NCI-H2196 treated with DMSO at 0.1 percent for 48 hours (cell line): ENCODE data around the gene HAUS6.
"Not testable (repeated sequence)": the region's sequence is repeated elsewhere in the genome, so short reads cannot be mapped to it uniquely, and the experiment has no call there.

ENCODE experiments used
- DNase-seq: peaks from one replicate; lab custom pipeline; 2025; ENCODE audit not compliant: unreplicated experiment; lab: John Stamatoyannopoulos, UW

Gene HAUS6

DNA sequence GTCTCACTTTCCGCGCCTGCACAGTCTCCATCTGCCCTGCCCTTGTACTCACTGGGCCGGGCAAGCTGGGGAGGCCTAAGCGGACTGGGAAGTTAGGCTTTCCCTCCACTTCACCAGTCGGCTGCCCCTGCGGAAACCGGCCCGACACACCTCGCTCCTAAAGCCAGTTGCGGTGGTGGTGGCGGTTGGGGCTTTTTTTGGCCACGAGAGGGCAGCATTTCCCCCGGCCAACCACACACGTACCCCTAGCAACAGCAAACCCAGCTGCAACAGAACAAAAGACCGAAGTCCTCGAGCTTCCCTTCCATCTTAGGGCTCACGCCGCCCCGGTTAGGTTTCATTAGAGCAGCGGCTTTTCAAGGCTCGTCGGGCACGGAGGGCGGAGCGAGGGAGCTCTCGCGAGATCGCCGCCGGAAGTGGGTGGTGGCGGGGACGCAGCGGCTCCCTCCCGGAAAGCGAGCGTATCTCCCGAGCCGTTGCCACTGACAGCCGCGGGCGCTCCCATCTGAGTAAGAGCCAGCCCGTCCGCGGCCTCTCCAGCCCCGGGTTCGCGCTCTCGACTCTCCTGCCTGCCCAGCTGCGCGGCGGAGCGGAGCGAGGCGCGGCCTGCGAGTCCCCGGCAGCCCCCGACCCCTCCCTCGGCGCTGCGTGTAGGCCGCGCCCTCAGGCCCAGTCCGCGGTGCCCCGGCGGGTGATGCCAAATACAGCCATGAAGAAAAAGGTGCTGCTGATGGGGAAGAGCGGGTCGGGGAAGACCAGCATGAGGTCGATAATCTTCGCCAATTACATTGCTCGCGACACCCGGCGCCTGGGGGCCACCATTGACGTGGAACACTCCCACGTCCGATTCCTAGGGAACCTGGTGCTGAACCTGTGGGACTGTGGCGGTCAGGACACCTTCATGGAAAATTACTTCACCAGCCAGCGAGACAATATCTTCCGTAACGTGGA lies 53.5 kb downstream of the HAUS6 start, which contains the start of gene RRAGA:
Gene RRAGA, plus strand, starts transcription at position 462 of the 951 bp plus-strand sequence. Its CDS starts 233 bp downstream, at position 695.
- DNase-seq, result peak; percentile 93

- no peak for DNase-seq
Measured at GRCh38 chr9:19036611-19037010, 66.1 kb downstream of the HAUS6 start.

DNA sequence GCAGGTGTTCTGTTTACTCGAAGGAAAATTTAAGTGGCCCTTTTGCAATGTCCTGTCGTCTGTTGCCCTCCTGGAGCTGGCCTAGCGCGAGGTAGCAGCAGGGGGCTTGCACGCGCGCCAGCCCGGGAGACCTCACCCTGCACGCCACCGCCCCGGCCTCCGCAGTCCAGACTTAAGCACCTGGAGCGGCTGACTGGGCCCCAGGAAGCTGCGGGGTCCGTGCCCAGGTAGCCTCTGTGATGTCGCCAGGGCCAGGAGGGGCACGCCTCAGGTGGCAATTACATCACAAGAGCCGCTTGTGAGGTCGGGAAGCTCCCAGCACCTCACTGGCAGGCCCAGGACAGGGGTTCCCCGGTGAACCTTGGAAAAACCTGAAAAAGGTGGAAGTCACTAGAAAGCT lies 69.7 kb downstream of the HAUS6 start, which contains the start of gene SAXO1:
Gene SAXO1, minus strand, starts transcription at position 195 of the 400 bp plus-strand sequence. CDS start 301 bp downstream, outside the sequence.
- DNase-seq, result no peak

- DNase-seq, result no peak
Measured at GRCh38 chr9:19032406-19032805, 70.3 kb downstream of the HAUS6 start.

- no peak for DNase-seq
Measured at GRCh38 chr9:19030899-19031298, 71.8 kb downstream of the HAUS6 start.

DNA sequence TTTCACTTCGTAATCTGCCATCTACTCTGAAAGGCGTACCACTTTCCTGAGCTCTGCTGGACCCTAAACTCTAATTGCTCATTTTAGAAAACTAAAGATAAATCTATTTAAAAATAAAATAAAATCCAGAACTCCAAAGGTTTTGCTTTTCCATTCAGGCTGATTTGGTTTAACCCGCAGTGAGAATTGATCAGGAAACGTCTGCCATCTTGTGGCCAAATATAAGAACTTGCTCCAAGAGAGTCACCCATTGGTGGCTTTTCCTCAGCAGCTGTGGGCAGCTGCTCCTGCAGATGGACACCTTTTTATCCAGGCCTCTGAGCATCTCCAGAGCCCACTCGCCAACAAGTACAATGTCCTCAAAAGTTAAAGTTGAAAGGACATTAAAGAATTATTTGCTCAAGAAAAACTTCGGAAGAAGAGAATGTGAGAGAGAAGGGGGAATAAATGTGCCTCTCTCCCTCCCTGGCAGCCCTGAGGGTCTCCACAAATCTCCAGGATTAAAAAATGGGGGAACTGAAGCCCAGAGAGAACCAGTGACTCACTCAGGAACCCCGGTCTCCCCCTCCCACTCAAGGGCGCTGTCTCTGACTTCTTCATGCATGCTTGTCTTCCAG lies 73.8 kb downstream of the HAUS6 start:
- peak; percentile 56 for DNase-seq

DNA sequence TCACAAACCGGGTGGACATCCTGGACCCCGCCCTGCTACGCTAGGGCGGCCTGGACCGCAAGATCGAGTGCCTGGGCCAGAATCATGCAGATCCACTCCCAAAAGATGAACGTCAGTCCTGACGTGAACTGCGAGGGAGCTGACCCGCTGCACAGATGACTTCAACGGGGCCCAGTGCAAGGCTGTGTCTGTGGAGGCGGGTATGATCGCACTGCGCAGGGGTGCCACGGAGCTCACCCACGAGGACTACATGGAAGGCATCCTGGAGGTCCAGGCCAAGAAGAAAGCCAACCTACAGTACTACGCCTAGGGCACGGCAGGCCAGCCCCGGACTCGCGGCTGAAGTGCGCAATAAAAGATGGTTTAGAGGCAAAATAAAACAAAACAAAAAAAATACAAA lies 74.9 kb downstream of the HAUS6 start:
- no peak for DNase-seq

DNA sequence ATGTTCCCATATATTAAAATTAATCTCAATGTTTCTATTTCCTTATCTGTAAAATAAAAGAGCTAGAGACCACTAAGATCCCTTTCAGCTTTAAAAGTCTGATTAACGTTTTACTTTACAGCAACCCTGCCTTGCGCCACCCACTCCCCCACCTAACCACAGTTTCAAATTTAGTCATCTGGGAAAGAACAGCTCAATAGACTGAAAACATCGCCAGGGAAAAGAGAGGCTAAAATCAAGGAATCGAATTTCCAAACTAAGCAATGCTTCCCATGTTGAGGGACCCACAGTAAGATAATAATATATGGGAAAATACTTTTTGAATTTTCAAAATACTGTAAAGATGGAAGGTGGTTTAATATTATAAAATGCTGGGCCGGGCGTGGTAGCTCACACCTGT lies 76.3 kb downstream of the HAUS6 start:
- no peak for DNase-seq

DNA sequence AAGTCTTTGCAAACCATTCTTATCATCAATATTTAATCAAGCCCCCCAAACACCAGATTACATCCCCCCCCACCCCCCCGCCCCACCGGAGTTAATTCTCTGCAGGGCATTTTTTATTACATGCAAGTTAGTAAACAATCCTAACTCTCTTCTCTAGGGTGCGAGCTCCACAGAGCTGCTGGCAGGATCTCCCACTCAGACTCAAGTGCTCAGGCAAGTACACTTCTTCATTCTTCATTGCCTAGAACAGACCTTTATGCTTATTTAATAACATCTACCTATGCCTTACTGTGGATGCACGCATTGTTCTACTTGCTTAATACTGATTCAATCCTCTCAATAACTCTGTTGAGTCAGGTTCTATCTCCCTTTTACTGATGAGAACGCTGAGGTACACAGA lies 79.6 kb downstream of the HAUS6 start:
- no peak for DNase-seq

GRCh38 chr9:19022206-19022605 lies 80.5 kb downstream of the HAUS6 start:
- no peak for DNase-seq

- not testable (repeated sequence) for DNase-seq
Measured at GRCh38 chr9:19021649-19022048, 81.1 kb downstream of the HAUS6 start.

DNA sequence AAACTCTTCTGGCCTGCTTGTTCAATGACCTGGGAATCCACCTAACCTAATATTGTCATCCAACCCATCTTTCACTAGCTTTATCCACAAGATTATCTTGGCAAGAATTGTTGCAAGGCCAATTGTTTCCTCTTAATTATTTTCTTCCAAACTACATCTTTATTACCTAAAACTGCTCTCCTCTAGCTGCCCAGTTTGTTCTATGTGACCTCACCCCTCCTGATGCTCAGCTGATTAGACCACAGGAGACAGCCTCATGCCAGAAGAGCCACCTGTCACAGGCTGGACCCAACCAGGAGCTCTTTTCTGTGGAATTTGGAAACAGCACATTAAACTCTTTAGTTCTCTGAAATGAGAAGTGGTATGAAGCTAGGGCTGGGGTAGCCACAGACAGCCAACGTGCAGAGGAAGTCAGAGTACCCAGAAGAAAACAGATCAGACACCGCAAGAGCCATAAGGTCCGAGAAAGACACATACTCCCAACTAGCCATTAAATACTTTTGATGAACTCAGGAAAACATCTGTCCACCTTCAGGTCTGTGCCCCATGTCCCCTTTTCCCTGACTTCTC lies 81.7 kb downstream of the HAUS6 start:
- no peak for DNase-seq

DNA sequence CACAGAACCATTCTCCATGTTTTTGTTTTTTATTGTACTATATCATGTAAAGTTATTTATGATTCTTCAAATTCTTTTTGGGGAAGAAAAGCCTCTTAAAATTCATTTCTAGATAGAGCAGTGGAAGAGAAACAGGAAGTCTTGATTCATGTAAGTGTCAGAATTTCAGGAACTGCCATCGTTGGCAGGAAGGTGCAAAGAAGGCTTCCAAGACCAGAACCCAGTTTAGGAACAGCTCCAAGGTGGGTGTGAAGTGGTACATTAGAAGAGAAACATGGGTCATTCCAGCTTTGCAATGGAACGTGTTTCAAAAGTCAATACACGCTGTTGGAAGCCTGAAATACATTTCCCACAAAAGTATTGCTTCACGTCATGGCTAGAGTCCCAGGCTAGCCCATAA lies 84.5 kb downstream of the HAUS6 start:
- no peak for DNase-seq

GRCh38 chr9:19009391-19009965 lies 93.2 kb downstream of the HAUS6 start:
- no peak for DNase-seq
